ENCODE data around the gene NUDT16. TPM values are rescaled to one million over a fixed set of nuclear protein-coding genes. Genes with fewer than 3 reads are reported as not detected.

The NUDT16 gene
- total and polyA plus RNA-seq, 9 of the 15 experiments (the other 6 are each of a cell fraction or from before 2014, with no cell fraction given), result 1.5 to 11.4 (median 7.6) TPM

GRCh38 chr3:131417751-131418150 is 36.2 kb downstream of the NUDT16 start (continued):
- TF ChIP-seq ETS1 (conservative IDR thresholded peaks at IDR 0.05; ENCODE audit: control insufficient read depth, low read depth, low read length) (no peak), TBP (optimal IDR thresholded peaks at IDR 0.05; ENCODE audit: low read depth, low read length) (no peak)

- DNase-seq (ENCODE audit: extremely low read depth in 1 of 4, low spot score in 3 of 4), result no peak
- no peak for FAIRE-seq
- Histone ChIP-seq H3K9me3 (replicated peaks; ENCODE audit: control insufficient read depth, insufficient read depth, low read depth, low read length) (no peaks in the 10 kb centered on the region), H3K4me2 (ENCODE audit: insufficient read depth, low read length) (no peak overlapping the region), H3K9ac (ENCODE audit: insufficient read depth in 1 of 2, low read depth in 2 of 2, low read length in 2 of 2) (no peak overlapping the region), H3K79me2 (ENCODE audit: control insufficient read depth, insufficient read depth, low read length) (no peaks in the 10 kb centered on the region), H4K20me1 (replicated peaks; ENCODE audit: control insufficient read depth, insufficient read depth, low read length) (no peaks in the 10 kb centered on the region), H3K27ac (ENCODE audit: extremely low read depth, low read depth, low read length) (no peak overlapping the region), H3K9me1 (ENCODE audit: control insufficient read depth, insufficient read depth, low read length) (no peaks in the 10 kb centered on the region), H3K27me3 (ENCODE audit: control insufficient read depth in 2 of 2, insufficient read depth in 2 of 2, low read length in 2 of 2) (no peaks in the 10 kb centered on the region; a peak in 1 of 5 replicates), H3K36me3 (ENCODE audit: control insufficient read depth, insufficient read depth, low read length) (no peaks in the 10 kb centered on the region), H2AFZ (ENCODE audit: low read depth, low read length) (no peak overlapping the region), H3K4me3 (no peak overlapping the region), H3K4me1 (replicated peaks in 1 of 2; ENCODE audit: control insufficient read depth in 2 of 2, insufficient read depth in 2 of 2, low read length in 2 of 2) (no peaks in the 10 kb centered on the region)
- BruUV-seq (replicated peaks), result no TSS peak
- intact Hi-C loops (cut with micrococcal nuclease) (no loop called here), in situ Hi-C loops (cut with MboI) (no loop called here)
- ChIA-PET CTCF (ENCODE audit: low intra/inter-chr PET ratio) (no interaction called here), POLR2A (no interaction called here)
- WGBS (ENCODE audit: insufficient coverage, low coverage, missing lambda C conversion rate), result 0% methylated on average over 1 of the region's 1 CpG
- ATAC-seq, result no peak
- TF ChIP-seq U2AF1 (optimal IDR thresholded peaks at IDR 0.05; ENCODE audit: low read depth, low read length) (no peak), USF1 (CRISPR knock-in tag; IDR thresholded peaks at IDR 0.05) (no peak), ZNF263 (CRISPR knock-in tag; IDR thresholded peaks at IDR 0.05; ENCODE audit: borderline replicate concordance) (no peak), PREB (CRISPR knock-in tag; IDR thresholded peaks at IDR 0.05) (no peak), ZNF583 (CRISPR knock-in tag; IDR thresholded peaks at IDR 0.05) (no peak), ATF1 (CRISPR knock-in tag; IDR thresholded peaks at IDR 0.05) (no peak), ATF1 (tag; IDR thresholded peaks at IDR 0.05) (no peak), NFRKB (IDR thresholded peaks at IDR 0.05; ENCODE audit: low read depth) (no peak), PTRF (tag; IDR thresholded peaks at IDR 0.05) (no peak), ZNF76 (CRISPR knock-in tag; IDR thresholded peaks at IDR 0.05; ENCODE audit: borderline replicate concordance) (no peak), PHF8 (IDR thresholded peaks at IDR 0.05; ENCODE audit: borderline replicate concordance, low read length) (no peak), CREBBP (IDR thresholded peaks at IDR 0.05; ENCODE audit: low read depth, low read length) (no peak), ZNF197 (CRISPR knock-in tag; IDR thresholded peaks at IDR 0.05; ENCODE audit: low read depth) (no peak), ZNF639 (CRISPR knock-in tag; conservative IDR thresholded peaks at IDR 0.05 in 1 of 2, IDR thresholded peaks at IDR 0.05 in 1 of 2) (no peak), RFX5 (IDR thresholded peaks at IDR 0.05; ENCODE audit: low read depth, low read length) (no peak)
Measured at GRCh38 chr3:131421301-131421700, 39.7 kb downstream of the NUDT16 start.

Measured in K562 (cell line).